NCI-H748 treated with DMSO at 0.1 percent for 48 hours (cell line): Measurements from ENCODE around the gene ACTR10.
A peak's percentile ranks its signal among the peaks of the same experiment; 100 is the strongest.
"Not testable (repeated sequence)": the region's sequence is repeated elsewhere in the genome, so short reads cannot be mapped to it uniquely, and the experiment has no call there.

Experiments used
- DNase-seq: peaks from one replicate; lab custom pipeline; 2025; lab: John Stamatoyannopoulos, UW

The ACTR10 gene

DNA sequence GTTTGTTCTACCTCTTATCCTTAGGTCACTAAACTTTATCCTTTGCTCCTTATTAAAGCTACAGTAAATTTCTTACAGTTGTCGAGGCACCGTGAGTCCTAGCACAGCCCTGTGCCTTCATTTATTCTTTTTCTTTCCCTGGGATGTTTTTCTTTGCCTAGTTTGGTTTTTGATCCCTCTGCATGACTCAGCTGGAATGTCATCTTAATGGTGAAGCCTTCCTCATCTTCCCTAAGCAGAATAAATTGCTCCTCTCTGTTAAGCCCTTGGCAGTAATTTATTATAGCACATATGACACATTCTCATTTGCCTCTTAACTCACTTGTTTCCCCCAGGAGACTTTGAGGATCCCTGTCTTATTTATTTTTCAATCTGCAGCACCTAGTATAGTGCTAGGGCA is 16.6 kb downstream of the ACTR10 start:
- DNase-seq: no peak

DNA sequence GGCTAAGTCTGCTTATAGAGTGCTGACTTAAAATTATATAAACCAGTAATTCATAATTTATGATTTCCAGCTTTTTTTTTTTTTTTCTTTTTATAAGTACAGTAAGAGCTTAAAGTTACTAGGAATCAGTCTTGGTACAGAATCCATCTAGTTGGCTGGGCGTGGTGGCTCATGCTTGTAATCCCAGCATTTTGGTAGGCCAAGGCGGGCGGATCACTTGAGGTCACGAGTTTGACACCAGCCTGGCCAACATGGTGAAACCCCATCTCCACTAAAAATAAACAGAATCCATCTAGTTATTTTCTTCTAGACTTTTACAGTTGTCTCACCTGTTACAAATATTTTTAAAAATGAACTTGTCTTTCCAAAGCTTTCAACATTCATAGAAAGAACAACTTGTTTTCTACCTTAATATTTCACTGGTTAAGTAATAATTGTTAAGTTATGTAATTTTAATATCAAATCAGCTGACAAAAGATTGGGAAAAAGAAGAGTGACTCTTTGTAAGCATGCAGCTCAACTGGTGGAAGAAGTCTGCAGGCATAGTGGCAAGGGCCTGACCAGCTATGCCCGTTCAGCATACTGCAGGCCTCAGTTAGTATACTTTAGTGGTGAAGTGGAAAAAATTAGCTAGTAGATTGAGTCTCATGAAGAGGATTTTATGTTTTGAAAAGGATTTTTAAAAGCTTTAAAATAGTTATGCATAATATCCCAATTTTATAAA is 27.3 kb downstream of the ACTR10 start:
- DNase-seq: no peak

- no peak for DNase-seq
Measured at GRCh38 chr14:58238252-58239243, 38.6 kb downstream of the ACTR10 start.

DNA sequence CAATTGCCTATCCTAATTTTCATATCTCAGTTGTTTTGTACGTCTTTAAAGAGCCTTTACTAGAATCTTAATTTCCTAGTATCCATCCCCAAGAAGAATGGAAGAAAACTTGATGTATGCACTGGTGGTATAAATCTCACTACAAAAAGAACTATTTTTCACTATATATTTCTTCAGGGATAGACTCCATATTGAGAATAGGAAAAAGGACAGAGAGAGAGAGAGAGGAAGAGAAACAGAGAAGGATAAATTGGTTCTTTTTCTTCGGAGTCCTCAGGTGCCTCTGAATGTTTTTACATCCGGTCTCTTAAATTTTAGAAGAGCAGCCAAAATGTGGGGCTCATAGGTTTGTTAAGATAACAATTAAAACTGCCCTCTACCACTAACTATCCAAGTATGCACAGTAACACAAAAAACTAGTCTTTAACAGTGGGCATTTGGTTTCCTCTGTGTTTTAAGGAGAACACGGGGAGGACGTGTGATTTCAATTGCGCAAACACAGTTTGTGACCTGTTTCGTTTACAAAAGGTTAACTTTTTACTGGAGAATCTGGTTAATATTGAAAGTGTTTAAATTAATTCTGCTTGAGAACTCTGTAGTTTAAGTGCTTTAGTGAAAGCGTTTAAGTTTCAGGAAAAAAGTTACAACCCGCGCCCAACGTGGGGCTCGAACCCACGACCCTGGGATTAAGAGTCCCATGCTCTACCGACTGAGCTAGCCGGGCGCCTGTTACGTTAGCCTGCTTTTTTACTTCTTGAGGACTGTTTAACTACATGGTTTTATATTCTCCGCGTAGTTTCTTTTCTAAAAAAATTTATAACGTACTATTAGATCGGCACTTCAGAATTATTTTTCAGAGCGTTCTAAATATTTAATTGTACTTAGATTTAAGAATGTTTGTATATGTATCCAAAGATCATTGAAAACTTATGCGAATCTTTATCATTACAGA is 39.6 kb downstream of the ACTR10 start:
- peak; percentile 64 for DNase-seq

DNA sequence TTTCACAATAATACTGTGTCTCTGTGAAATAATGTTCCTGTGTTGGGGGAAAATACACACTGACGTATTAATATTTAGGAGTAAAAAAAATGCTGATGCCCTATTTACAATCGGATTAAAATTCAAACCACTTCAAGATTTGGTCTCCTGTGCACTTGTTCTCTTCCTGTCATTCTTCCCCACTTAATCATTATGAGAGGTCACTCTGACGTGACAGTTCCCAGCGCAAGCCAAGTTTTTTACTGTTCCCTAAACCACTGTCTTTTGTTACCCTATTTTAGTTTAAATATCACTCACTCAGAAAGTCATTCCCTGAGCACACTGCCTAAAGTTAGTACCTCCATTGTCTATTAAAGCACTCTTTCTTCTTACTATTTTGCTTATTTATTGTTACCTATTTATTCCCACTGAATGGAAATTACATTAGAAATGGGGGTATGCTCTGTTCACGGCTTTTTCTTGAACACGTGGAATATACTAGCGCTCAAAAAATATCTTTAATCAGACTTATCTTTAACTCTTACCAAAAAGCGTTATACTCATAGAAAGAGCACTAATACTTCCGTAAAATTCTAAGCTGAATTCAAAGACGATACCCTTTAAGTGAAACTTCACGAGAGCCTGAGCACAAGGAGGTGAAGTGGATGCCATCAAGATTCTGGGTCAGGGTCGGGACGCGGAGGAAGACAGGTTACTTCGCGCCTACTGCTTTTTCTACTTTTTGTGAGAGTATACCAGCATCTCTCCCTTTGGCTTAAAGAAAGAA is 44.0 kb downstream of the ACTR10 start:
- peak; percentile 74 for DNase-seq

- peak; percentile 97 for DNase-seq
Measured at GRCh38 chr14:58244556-58245387, 44.8 kb downstream of the ACTR10 start, which contains the start of gene PSMA3. TSS of gene PSMA3 (plus strand) at chr14:58244843. CDS start at chr14:58244921, 78 bp downstream.

GRCh38 chr14:58245562-58245961 is 45.6 kb downstream of the ACTR10 start:
- peak; percentile 2 for DNase-seq

GRCh38 chr14:58249611-58250010 is 49.7 kb downstream of the ACTR10 start:
- no peak for DNase-seq

DNA sequence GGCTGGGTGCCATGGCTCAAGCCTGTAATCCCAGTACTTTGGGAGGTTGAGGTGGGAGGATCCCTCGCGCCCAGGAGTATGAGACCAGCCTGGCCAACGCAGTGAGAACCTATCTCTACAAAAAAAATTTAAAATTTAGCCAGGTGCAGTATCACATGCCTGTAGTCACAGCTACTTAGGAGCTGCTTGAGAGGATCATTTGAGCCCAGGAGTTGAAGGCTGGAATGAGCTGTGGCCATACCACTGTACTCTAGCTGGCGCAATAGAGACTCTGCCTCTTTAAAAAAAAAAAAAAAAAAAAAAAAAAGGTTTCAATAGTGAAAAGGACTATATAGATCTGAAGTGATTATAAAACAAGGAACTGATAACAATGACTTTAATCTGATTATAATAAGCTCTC is 58.2 kb downstream of the ACTR10 start:
- no peak for DNase-seq

GRCh38 chr14:58262005-58262404 is 62.1 kb downstream of the ACTR10 start:
- not testable (repeated sequence) for DNase-seq

GRCh38 chr14:58265401-58265800 is 65.5 kb downstream of the ACTR10 start:
- no peak for DNase-seq

- DNase-seq: no peak
Measured at GRCh38 chr14:58270628-58271027, 70.7 kb downstream of the ACTR10 start.

- DNase-seq: no peak
Measured at GRCh38 chr14:58272588-58273372, 72.8 kb downstream of the ACTR10 start.

GRCh38 chr14:58274881-58275280 is 74.9 kb downstream of the ACTR10 start:
- no peak for DNase-seq

DNA sequence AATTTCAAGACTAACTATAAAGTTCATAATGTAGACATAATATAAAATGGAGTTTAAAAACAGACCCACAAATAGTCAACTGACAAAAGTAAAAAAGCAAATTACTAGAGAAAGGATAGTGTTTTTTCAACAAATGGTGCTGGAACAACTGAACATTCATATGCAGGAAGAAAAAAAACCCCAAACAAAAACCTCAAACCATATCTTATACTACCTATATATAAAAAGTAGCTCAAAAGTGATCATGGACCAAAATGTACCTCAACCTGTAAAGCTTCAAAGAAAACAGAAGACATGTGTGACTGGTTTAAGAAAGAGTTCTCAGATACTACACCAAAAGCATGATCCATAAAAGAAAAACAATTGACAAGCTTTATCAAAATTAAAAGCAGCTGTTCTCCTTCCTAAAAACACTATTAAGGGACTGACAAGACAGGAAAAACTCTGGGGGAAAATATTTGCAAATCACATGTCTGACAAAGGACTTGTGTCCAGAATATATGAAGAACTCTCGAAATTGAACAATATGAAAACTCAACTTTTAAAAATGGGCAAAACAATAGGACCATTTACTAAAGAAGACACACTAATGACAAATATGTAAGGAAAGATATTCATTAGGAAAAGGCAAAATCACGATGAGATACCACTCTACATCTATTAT is 75.7 kb downstream of the ACTR10 start:
- DNase-seq: no peak

DNA sequence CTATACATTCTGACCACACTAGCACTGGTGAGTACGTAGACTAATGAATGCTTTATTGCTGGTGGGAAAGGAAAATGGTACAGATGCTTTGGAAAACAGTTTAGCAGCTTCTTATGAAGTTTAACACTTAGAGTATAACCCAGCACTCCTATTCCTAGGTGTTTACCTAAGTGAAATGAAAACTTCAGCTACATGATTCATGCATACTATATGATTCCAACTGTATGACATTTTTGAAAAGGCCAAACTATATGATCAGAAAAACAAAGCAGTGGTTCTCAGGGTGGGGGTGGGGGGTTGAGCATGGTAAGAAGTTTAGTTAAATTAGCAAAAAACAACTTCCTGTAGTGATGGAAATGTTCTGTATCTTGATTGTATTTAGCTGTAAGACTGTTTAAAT is 76.3 kb downstream of the ACTR10 start:
- no peak for DNase-seq

DNA sequence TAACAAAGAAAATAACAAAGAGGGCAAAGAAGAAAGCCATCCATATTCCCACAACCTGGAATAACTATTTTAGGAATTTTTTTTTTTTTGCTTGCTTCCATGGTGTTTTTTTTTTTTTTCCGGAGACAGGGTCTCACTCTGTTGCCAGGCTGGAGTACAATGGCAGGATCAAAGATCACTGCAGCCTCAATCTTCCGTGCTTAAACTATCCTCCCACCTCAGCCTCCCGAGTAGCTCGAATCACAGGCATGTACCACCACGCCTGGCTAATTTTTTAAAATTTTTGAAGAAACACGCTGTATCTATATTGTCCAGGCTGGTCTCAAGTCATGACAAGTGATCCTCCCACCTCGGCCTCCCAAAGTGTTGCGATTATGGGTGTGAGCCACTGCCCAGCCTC is 78.2 kb downstream of the ACTR10 start:
- no peak for DNase-seq

- DNase-seq: no peak
Measured at GRCh38 chr14:58280954-58281787, 81.2 kb downstream of the ACTR10 start.
